ENCODE results near the gene ALG5.

The ALG5 gene

GRCh38 chr13:36921631-36922301 is 77.4 kb downstream of the ALG5 start:
- no peak overlapping the region for H3K4me3 ChIP-seq (ENCODE audit: low read length)
- TF ChIP-seq, protein P1, sequence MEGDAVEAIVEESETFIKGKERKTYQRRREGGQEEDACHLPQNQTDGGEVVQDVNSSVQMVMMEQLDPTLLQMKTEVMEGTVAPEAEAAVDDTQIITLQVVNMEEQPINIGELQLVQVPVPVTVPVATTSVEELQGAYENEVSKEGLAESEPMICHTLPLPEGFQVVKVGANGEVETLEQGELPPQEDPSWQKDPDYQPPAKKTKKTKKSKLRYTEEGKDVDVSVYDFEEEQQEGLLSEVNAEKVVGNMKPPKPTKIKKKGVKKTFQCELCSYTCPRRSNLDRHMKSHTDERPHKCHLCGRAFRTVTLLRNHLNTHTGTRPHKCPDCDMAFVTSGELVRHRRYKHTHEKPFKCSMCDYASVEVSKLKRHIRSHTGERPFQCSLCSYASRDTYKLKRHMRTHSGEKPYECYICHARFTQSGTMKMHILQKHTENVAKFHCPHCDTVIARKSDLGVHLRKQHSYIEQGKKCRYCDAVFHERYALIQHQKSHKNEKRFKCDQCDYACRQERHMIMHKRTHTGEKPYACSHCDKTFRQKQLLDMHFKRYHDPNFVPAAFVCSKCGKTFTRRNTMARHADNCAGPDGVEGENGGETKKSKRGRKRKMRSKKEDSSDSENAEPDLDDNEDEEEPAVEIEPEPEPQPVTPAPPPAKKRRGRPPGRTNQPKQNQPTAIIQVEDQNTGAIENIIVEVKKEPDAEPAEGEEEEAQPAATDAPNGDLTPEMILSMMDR (conservative IDR thresholded peaks at IDR 0.05; ENCODE audit: low read length): no peak
- DNase-seq (ENCODE audit: low read depth): no peak

DNA sequence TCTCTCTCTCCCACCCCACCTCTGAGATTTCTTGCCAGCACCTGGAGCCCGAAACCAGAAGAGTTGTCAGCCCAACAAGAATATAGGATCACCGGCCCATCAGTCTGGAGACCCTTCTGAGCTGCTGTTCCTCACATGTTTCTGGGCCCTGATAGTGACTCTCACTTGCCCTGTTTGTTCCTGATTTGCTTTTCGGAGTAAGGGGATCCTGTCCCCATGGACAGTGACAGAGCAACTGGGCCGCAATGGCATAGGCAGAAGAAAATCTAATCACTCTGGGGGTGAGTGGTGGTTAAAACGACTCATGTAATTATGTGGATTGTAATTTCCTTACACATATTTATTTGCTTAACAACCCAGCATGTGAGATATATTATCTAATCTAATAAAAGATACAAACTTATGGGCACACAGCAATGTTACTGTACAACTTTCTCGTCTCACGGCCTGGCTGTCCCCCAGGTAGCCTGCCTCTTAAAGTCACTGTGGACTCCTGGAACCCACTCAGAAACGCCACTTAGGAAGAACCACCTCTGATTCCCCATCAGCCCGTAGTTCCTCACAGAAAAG is 78.4 kb downstream of the ALG5 start:
- no peak for DNase-seq (ENCODE audit: low read depth)
- TF ChIP-seq, protein P1 (conservative IDR thresholded peaks at IDR 0.05; ENCODE audit: low read length): no peak
- peak overlapping the region; percentile 47 for H3K4me3 ChIP-seq (ENCODE audit: low read length)

DNA sequence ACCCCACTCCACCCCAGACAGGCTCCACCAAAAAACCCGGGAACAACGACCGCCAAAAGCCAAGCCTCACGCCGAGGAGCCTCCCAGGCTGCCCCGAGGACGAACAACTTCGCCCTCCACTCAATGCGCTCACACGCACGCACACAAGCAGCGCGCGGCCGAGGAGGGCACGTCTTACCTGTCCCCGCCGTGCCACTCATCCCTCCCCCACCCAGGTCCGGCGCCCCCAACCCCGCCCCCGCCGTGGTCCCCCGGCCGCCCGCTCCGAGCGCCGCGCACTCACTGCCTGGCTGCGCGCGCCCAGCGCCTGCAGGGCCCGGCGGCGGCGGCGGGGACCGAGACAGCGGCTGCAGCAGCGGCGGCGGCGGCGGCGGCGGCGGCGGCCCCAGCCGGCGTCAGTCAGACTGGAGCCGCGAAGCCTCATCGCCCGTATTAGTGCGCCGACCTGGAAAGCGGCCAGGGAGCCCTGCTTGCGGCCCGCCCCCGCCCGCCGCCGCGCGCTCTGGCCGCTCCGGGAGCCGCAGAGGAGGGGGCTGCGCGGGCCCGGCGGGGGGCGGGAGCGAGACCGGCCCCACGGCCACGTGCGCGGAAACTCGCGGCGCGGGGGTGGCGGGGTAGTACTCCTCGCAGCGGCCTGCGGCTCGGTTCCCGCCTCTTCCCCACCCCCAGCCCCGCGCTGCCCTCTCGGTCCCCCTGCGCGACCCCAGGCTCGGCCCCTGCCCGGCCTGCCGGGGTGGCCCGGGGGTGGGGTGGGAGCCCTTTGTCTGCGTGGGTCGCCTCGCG is 79.1 kb downstream of the ALG5 start, which contains the start of gene SMAD9:
TSS of gene SMAD9 (minus strand) at position 406 of the 783 bp plus-strand sequence. CDS start 40,549 bp downstream, outside the sequence.
- peak within 1 kb of the TSS; percentile 75 for H3K4me3 ChIP-seq (ENCODE audit: low read length)
- peak; percentile 69 for DNase-seq (ENCODE audit: low read depth)
- TF ChIP-seq, protein P1 (conservative IDR thresholded peaks at IDR 0.05; ENCODE audit: low read length): no peak

DNA sequence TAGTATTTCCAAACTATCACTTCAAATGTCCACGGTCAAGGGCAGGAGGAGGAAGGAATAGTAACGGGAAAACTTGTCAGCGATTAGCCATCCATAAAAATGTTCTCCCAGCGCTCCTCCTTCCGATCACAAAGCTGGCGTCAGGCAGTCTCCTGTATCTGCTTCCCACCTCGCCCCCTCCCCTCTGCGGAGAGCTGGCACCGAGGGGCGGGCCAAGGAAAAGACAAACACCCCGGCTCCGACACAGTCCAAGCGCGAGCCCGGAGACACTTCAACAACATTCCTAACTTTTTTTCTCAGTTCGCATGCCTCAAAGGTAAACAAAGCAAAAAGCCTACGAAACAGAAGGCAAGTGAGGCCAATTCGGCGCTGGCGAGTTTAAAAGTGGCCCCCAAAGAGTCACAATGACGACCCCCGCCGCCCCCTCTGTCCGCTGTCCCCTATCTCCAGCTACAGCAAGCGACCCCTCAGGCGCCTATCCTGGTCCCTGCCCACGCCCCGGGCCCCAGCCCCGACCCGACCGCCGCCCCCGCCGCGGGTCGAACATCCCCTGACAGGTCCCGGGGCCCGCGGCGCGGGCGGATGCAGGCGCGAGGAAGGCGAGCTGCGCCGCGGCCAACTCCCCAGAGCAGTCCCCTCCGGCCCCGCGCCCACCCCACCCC is 79.8 kb downstream of the ALG5 start:
- H3K4me3 ChIP-seq (ENCODE audit: low read length): peak overlapping the region; percentile 75
- TF ChIP-seq, protein P1 (conservative IDR thresholded peaks at IDR 0.05; ENCODE audit: low read length): no peak
- DNase-seq (ENCODE audit: low read depth): peak; percentile 25

DNA sequence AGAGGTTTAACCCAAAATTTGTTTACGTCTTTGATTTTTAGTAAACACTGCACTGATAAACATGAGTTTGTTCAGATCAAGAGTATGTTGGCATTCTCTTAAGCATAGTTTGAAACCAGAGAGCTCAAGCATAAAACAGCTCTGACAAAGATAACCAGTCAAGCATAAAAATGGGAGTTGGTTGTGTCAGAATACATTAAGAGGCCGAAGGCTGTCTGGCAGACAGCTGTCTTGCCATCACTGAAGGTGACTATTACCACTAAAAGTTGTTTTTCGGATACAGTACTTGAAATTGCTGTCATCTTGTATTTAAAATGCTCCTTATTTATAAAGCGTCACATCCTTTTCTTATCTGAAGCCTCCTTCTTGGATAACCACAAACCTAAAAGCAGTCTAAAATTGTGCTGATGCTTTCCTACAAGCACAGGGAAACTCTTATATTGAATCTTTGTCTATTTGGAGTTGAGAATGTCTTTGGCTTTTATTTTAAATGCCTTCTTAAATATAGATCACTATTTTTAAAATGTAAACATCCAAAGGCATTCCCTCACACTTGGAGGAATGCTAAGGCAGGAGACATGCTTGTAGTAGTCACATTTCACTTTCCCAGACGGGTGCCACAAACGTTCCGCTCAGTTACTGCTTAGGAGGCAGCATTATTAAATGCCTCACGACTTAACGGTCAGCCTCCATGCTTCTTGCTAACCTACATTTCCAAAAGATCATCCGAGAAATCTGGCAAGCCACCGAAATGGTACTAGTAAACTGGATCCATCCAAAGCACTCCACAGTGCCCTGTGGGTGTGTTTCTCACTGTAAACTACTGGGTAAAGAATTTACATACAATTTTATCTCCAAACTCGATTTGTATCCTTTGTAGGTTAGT is 80.7 kb downstream of the ALG5 start:
- H3K4me3 ChIP-seq (ENCODE audit: low read length): peak overlapping the region; percentile 75
- DNase-seq (ENCODE audit: low read depth): peak; percentile 34
- TF ChIP-seq, protein P1 (conservative IDR thresholded peaks at IDR 0.05; ENCODE audit: low read length): no peak

- no peak overlapping the region for H3K4me3 ChIP-seq (ENCODE audit: low read length)
- TF ChIP-seq, protein P1 (conservative IDR thresholded peaks at IDR 0.05; ENCODE audit: low read length): no peak
- DNase-seq (ENCODE audit: low read depth): no peak
Observed at GRCh38 chr13:36917311-36917710, 81.8 kb downstream of the ALG5 start.
